ENCODE data around the gene TOLLIP. TPM values are rescaled to one million over a fixed set of nuclear protein-coding genes. Genes with fewer than 3 reads are reported as not detected.

The TOLLIP gene
- total and polyA plus RNA-seq, 7 experiments from 2014 or later, result 20.9 to 63.8 (median 46.7) TPM

- H3K9me3 Mint-ChIP-seq, result no peaks in the 10 kb centered on the region
- POLR2A ChIA-PET, result interaction anchor here (1.7 kb wide), 1 partner anchor 43 kb away, joined by 6 read pairs; no protein-coding TSS in a partner anchor
- peak overlapping the region in 1 of 9 donors; percentile 56 for H3K27ac Mint-ChIP-seq
- H3K36me3 Mint-ChIP-seq, result no peaks in the 10 kb centered on the region
- no peak overlapping the region for H3K4me3 ChIP-seq (ENCODE audit: low read length)
- no peaks in the 10 kb centered on the region for H3K27me3 Mint-ChIP-seq
- no peaks in the 10 kb centered on the region for H3K9me3 ChIP-seq (ENCODE audit: control insufficient read depth in 2 of 3, low read length in 3 of 3)
- H3K4me1 ChIP-seq (ENCODE audit: control insufficient read depth in 2 of 2, insufficient read depth in 2 of 2, low read length in 2 of 2), result peaks cover 16 to 19% of the 10 kb centered on the region in 2 donors
- H3K27me3 ChIP-seq (ENCODE audit: control insufficient read depth in 2 of 2, insufficient read depth in 2 of 2, low read length in 2 of 2), result no peaks in the 10 kb centered on the region
- no peak overlapping the region for H3K4me3 Mint-ChIP-seq
- DNase-seq (no peak), ATAC-seq (no peak)
- H3K4me1 Mint-ChIP-seq, result peaks cover 20 to 72% (median 56%) of the 10 kb centered on the region in 7 donors
- CTCF ChIA-PET, result no interaction called here
- H3K36me3 ChIP-seq (ENCODE audit: control insufficient read depth in 2 of 3, insufficient read depth in 3 of 3, low read length in 3 of 3), result peaks cover 0 to 14% (median 0%) of the 10 kb centered on the region in 3 experiments
- intact Hi-C loops (cut with micrococcal nuclease), result no loop called here
- no peak overlapping the region for H3K27ac ChIP-seq (ENCODE audit: low read depth, low read length)
Observed at GRCh38 chr11:1303973-1304372, 5.5 kb downstream of the TOLLIP start.

DNA sequence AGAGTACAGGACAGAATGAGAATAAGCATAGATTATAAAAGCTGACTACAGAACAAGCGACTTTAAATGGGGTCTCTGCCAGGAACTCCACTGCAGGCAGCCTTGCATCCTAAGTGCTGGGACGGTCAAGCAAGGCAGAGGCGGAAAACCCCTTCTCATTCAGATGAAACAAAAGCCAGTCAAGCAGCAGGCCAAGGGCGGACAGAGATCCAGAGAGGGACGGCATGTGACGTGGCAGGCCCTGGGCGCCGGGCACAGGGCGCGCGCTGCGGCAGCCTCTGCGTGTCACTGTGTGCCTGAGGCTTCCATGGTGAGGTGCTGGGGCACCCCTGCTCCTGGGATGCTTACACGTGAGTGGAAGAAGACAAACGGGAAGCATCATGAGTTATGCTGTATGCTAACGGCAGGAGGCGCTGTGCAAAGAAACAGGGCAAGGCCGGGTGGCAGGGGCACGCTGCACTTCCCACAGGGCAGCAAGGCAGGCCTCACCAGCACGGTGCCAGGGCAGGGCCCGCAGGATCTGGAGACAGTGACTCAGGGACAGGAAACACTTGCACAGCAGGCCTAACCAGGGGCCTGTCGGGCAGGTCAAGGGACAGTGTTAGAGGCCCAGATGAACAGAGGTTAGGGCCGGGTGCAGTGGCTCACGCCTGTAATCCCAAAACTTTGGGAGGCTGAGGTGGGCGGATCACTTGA lies 6.2 kb downstream of the TOLLIP start:
- H3K4me1 ChIP-seq (ENCODE audit: control insufficient read depth in 2 of 2, insufficient read depth in 2 of 2, low read length in 2 of 2), result peaks cover 13% of the 10 kb centered on the region in 2 donors
- no peaks in the 10 kb centered on the region for H3K9me3 ChIP-seq (ENCODE audit: control insufficient read depth in 2 of 3, low read length in 3 of 3)
- no peaks in the 10 kb centered on the region for H3K9me3 Mint-ChIP-seq
- ATAC-seq, result peak; percentile 51
- intact Hi-C loops (cut with micrococcal nuclease), result no loop called here
- H3K36me3 Mint-ChIP-seq, result no peaks in the 10 kb centered on the region
- no peak overlapping the region for H3K27ac ChIP-seq (ENCODE audit: low read depth, low read length)
- no peak overlapping the region for H3K4me3 ChIP-seq (ENCODE audit: low read length)
- POLR2A ChIA-PET, result interaction anchor here (1.7 kb wide), 1 partner anchor 42 kb away, joined by 6 read pairs; no protein-coding TSS in a partner anchor
- CTCF ChIA-PET, result no interaction called here
- H3K27ac Mint-ChIP-seq, result no peak overlapping the region
- H3K4me1 Mint-ChIP-seq, result peaks cover 16 to 76% (median 58%) of the 10 kb centered on the region in 7 donors
- peaks cover 0 to 16% (median 0%) of the 10 kb centered on the region in 3 experiments for H3K36me3 ChIP-seq (ENCODE audit: control insufficient read depth in 2 of 3, insufficient read depth in 3 of 3, low read length in 3 of 3)
- H3K4me3 Mint-ChIP-seq, result peak overlapping the region in 1 of 10 donors; percentile 33
- no peaks in the 10 kb centered on the region for H3K27me3 ChIP-seq (ENCODE audit: control insufficient read depth in 2 of 2, insufficient read depth in 2 of 2, low read length in 2 of 2)
- DNase-seq, result no peak
- no peaks in the 10 kb centered on the region for H3K27me3 Mint-ChIP-seq

DNA sequence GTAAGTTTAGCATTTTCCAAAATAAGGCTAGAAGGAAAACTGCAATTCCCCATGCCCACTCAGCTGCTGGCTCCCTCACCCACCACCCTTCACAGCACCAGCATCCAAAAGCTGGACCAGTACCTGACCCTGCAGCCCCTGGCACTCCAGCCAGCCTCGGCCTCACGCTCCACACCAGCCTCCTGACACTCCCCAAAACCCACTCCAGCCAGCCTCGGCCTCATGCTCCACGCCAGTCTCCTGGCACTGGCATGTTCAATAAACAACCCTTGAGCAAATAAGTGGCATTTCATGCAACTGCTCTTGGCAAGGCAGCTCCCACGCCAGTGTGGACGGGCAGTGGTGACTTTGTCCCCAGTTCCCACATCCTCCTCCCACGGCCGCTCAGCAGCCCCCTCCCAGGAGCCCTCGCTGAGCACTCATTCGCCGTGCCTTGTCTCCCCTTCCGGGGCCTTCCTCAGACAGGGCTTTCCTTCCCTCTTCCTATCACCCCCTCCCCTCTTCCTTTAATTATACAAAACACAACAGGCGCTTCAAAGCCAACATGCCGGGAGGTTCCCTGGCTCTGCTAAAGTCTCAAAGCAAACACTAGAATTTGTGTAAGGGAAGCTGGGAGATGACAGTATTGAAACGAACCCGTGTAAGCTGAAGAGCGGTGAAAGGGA lies 6.8 kb downstream of the TOLLIP start:
- Histone ChIP-seq H3K4me3 (ENCODE audit: low read length) (no peak overlapping the region), H3K27ac (ENCODE audit: low read depth, low read length) (no peak overlapping the region), H3K27me3 (ENCODE audit: control insufficient read depth in 2 of 2, insufficient read depth in 2 of 2, low read length in 2 of 2) (no peaks in the 10 kb centered on the region), H3K9me3 (ENCODE audit: control insufficient read depth in 2 of 3, low read length in 3 of 3) (no peaks in the 10 kb centered on the region), H3K4me1 (ENCODE audit: control insufficient read depth in 2 of 2, insufficient read depth in 2 of 2, low read length in 2 of 2) (peaks cover 6 to 7% of the 10 kb centered on the region in 2 donors), H3K36me3 (ENCODE audit: control insufficient read depth in 2 of 3, insufficient read depth in 3 of 3, low read length in 3 of 3) (peaks cover 0 to 23% (median 0%) of the 10 kb centered on the region in 3 experiments)
- intact Hi-C loops (cut with micrococcal nuclease), result no loop called here
- Mint-ChIP-seq H3K4me1 (peaks cover 10 to 71% (median 51%) of the 10 kb centered on the region in 7 donors), H3K4me3 (no peak overlapping the region), H3K9me3 (no peaks in the 10 kb centered on the region), H3K36me3 (no peaks in the 10 kb centered on the region), H3K27me3 (no peaks in the 10 kb centered on the region), H3K27ac (no peak overlapping the region)
- ATAC-seq (no peak), DNase-seq (no peak)
- ChIA-PET CTCF (no interaction called here), POLR2A (no interaction called here)

- no peak overlapping the region for H3K27ac Mint-ChIP-seq
- H3K36me3 Mint-ChIP-seq, result no peaks in the 10 kb centered on the region
- DNase-seq, result no peak
- Histone ChIP-seq H3K27ac (ENCODE audit: low read depth, low read length) (no peak overlapping the region), H3K36me3 (ENCODE audit: control insufficient read depth in 2 of 3, insufficient read depth in 3 of 3, low read length in 3 of 3) (peaks cover 0 to 27% (median 0%) of the 10 kb centered on the region in 3 experiments), H3K4me3 (ENCODE audit: low read length) (no peak overlapping the region), H3K27me3 (ENCODE audit: control insufficient read depth in 2 of 2, insufficient read depth in 2 of 2, low read length in 2 of 2) (no peaks in the 10 kb centered on the region), H3K4me1 (ENCODE audit: control insufficient read depth in 2 of 2, insufficient read depth in 2 of 2, low read length in 2 of 2) (peaks cover under 1 to 3% of the 10 kb centered on the region in 2 donors), H3K9me3 (ENCODE audit: control insufficient read depth in 2 of 3, low read length in 3 of 3) (no peaks in the 10 kb centered on the region)
- H3K4me3 Mint-ChIP-seq, result no peak overlapping the region
- ATAC-seq, result no peak
- CTCF ChIA-PET, result no interaction called here
- no peaks in the 10 kb centered on the region for H3K27me3 Mint-ChIP-seq
- intact Hi-C loops (cut with micrococcal nuclease), result no loop called here
- POLR2A ChIA-PET, result no interaction called here
- no peaks in the 10 kb centered on the region for H3K9me3 Mint-ChIP-seq
- peaks cover 4 to 66% (median 46%) of the 10 kb centered on the region in 7 donors for H3K4me1 Mint-ChIP-seq
Observed at GRCh38 chr11:1302041-1302460, 7.4 kb downstream of the TOLLIP start.

GRCh38 chr11:1301220-1302000 lies 8.0 kb downstream of the TOLLIP start:
- Histone ChIP-seq H3K27me3 (ENCODE audit: control insufficient read depth in 2 of 2, insufficient read depth in 2 of 2, low read length in 2 of 2) (no peaks in the 10 kb centered on the region), H3K36me3 (ENCODE audit: control insufficient read depth in 2 of 3, insufficient read depth in 3 of 3, low read length in 3 of 3) (peaks cover 0 to 27% (median 0%) of the 10 kb centered on the region in 3 experiments), H3K9me3 (ENCODE audit: control insufficient read depth in 2 of 3, low read length in 3 of 3) (no peaks in the 10 kb centered on the region), H3K4me3 (ENCODE audit: low read length) (no peak overlapping the region), H3K27ac (ENCODE audit: low read depth, low read length) (no peak overlapping the region), H3K4me1 (ENCODE audit: control insufficient read depth in 2 of 2, insufficient read depth in 2 of 2, low read length in 2 of 2) (no peaks in the 10 kb centered on the region)
- ChIA-PET POLR2A (no interaction called here), CTCF (no interaction called here)
- no peaks in the 10 kb centered on the region for H3K9me3 Mint-ChIP-seq
- intact Hi-C loops (cut with micrococcal nuclease), result no loop called here
- DNase-seq (no peak), ATAC-seq (no peak)
- no peaks in the 10 kb centered on the region for H3K36me3 Mint-ChIP-seq
- no peak overlapping the region for H3K4me3 Mint-ChIP-seq
- H3K27ac Mint-ChIP-seq, result peak overlapping the region in 2 of 9 donors; percentile 32 to 41
- H3K27me3 Mint-ChIP-seq, result no peaks in the 10 kb centered on the region
- H3K4me1 Mint-ChIP-seq, result peaks cover 0 to 60% (median 41%) of the 10 kb centered on the region in 7 donors

GRCh38 chr11:1300569-1301187 lies 8.8 kb downstream of the TOLLIP start:
- H3K27me3 ChIP-seq (ENCODE audit: control insufficient read depth in 2 of 2, insufficient read depth in 2 of 2, low read length in 2 of 2), result no peaks in the 10 kb centered on the region
- DNase-seq, result no peak
- CTCF ChIA-PET, result no interaction called here
- peaks cover 0 to 54% (median 41%) of the 10 kb centered on the region in 7 donors for H3K4me1 Mint-ChIP-seq
- H3K27ac ChIP-seq (ENCODE audit: low read depth, low read length), result no peak overlapping the region
- no peaks in the 10 kb centered on the region for H3K27me3 Mint-ChIP-seq
- no peaks in the 10 kb centered on the region for H3K9me3 Mint-ChIP-seq
- H3K4me3 ChIP-seq (ENCODE audit: low read length), result no peak overlapping the region
- peak overlapping the region in 2 of 9 donors; percentile 38 to 59 for H3K27ac Mint-ChIP-seq
- H3K4me1 ChIP-seq (ENCODE audit: control insufficient read depth in 2 of 2, insufficient read depth in 2 of 2, low read length in 2 of 2), result no peaks in the 10 kb centered on the region
- peaks cover 0 to 32% (median 0%) of the 10 kb centered on the region in 3 experiments for H3K36me3 ChIP-seq (ENCODE audit: control insufficient read depth in 2 of 3, insufficient read depth in 3 of 3, low read length in 3 of 3)
- H3K4me3 Mint-ChIP-seq, result no peak overlapping the region
- H3K9me3 ChIP-seq (ENCODE audit: control insufficient read depth in 2 of 3, low read length in 3 of 3), result no peaks in the 10 kb centered on the region
- intact Hi-C loops (cut with micrococcal nuclease), result no loop called here
- no peaks in the 10 kb centered on the region for H3K36me3 Mint-ChIP-seq
- ATAC-seq, result no peak
- POLR2A ChIA-PET, result interaction anchor here (0.7 kb wide), 1 partner anchor 22 kb away, joined by 3 read pairs; no protein-coding TSS in a partner anchor
